COLO829 (cell line): ENCODE measurements around the gene IKBKE.

Source experiments
- DNase-seq: peaks from one replicate; pipeline ENCODE4 v3.0.0; 2012; ENCODE audit warnings: low spot score

IKBKE gene

GRCh38 chr1:206455289-206455665 lies 15.0 kb upstream of the IKBKE start:
- DNase-seq = no peak

GRCh38 chr1:206455666-206456344 lies 14.5 kb upstream of the IKBKE start:
- DNase-seq = peak; percentile 88

- DNase-seq = no peak
Observed at GRCh38 chr1:206456577-206457370, 13.5 kb upstream of the IKBKE start.

- DNase-seq = no peak
Observed at GRCh38 chr1:206457408-206458120, 12.7 kb upstream of the IKBKE start.

GRCh38 chr1:206459703-206460102 lies 10.6 kb upstream of the IKBKE start:
- DNase-seq = no peak

GRCh38 chr1:206460836-206461426 lies 9.3 kb upstream of the IKBKE start:
- DNase-seq = no peak

- DNase-seq = peak; percentile 82
Observed at GRCh38 chr1:206461602-206462455, 8.4 kb upstream of the IKBKE start.

GRCh38 chr1:206463137-206463536 lies 7.1 kb upstream of the IKBKE start:
- DNase-seq = no peak

- DNase-seq = no peak
Observed at GRCh38 chr1:206463911-206464310, 6.4 kb upstream of the IKBKE start.

- DNase-seq = no peak
Observed at GRCh38 chr1:206464456-206464964, 5.8 kb upstream of the IKBKE start.

- no peak for DNase-seq
Observed at GRCh38 chr1:206465951-206466350, 4.3 kb upstream of the IKBKE start.

GRCh38 chr1:206466840-206467649 lies 3.2 kb upstream of the IKBKE start:
- DNase-seq = no peak

GRCh38 chr1:206467915-206468314 lies 2.4 kb upstream of the IKBKE start:
- no peak for DNase-seq

GRCh38 chr1:206468571-206468970 lies 1.7 kb upstream of the IKBKE start:
- no peak for DNase-seq

- no peak for DNase-seq
Observed at GRCh38 chr1:206469411-206469932, 804 bp upstream of the IKBKE start.

GRCh38 chr1:206470692-206471414 lies 577 bp downstream of the IKBKE start:
- DNase-seq = peak; percentile 81

GRCh38 chr1:206471415-206471801 lies 1.1 kb downstream of the IKBKE start:
- no peak for DNase-seq

GRCh38 chr1:206472024-206472423 lies 1.7 kb downstream of the IKBKE start:
- no peak for DNase-seq

- DNase-seq = no peak
Observed at GRCh38 chr1:206472454-206472853, 2.2 kb downstream of the IKBKE start.

- no peak for DNase-seq
Observed at GRCh38 chr1:206472886-206473285, 2.6 kb downstream of the IKBKE start.
